ENCODE measurements around the gene RALGAPA2.

- TF ChIP-seq CTCF (IDR thresholded peaks at IDR 0.05) = no peak
- TF ChIP-seq POLR2A (IDR thresholded peaks at IDR 0.05) = no peak
Measured at GRCh38 chr20:20566516-20566915, 145.9 kb downstream of the RALGAPA2 start.

All from breast epithelium (tissue), 3 donors.